SK-N-MC (cell line): ENCODE measurements around the gene PIK3R1.

Experiments
- EZH2 ChIP-seq: fragments of 200-600 bp; sonication (generic); IDR thresholded peaks from one replicate; pipeline ENCODE4 v1.6.1; 2017; ENCODE audit warnings: antibody characterized with exemption
- POLR2AphosphoS5 ChIP-seq: IDR thresholded peaks from 2 replicates; pipeline ENCODE4 v1.6.1; 2012; ENCODE audit warnings: mild to moderate bottlenecking, low read depth, low read length, borderline replicate concordance

DNA sequence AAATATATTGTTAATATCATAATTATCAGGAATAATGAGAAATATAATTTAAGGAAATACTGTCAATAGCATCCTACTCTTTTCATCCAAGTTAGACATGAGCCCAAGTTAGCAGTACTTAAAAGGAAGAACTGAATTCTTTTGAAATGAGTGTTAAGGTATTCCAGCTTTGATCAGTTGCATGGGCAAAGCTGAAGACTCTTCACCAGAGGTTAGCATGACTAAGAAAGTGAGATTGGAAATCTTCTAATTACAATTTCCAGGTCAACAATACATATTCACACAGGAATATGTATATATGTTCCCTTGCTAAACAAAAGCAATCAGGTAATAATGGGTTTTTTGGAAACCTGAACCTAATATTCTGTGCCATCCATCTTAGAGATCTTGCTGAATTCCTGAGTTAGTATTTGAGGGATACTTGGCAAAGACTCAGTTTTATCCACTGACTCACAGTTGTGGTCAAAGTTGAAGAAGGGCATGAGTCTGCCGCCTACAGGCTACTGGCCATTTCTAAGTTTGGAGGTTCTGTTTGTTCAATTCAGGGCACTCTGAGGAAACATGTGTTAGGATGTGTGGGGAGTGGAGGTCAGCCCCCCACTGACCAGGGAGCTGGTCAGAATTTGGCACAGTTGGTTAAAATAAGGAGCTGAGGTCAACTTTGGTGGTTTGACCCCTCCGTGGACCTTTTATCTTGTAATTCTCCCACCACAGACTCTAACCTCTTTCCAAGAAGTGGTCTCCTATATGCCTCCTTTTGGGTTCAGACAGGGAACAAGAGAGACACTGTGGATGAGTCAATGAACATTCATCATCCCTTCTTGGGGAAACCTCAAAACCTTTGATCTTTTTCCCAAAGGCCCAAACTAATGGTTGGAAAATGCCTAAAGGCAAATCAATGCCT, 118.3 kb downstream of the PIK3R1 start:
- TF ChIP-seq POLR2AphosphoS5 (no peak), EZH2 (no peak)
